Measurements from ENCODE around the gene UPB1.

UPB1 gene

GRCh38 chr22:24494528-24495364 lies at the start of gene UPB1:
Gene UPB1, plus strand, starts transcription at chr22:24495332. Its CDS starts 72 bp downstream, at chr22:24495404.
- no peak for DNase-seq

- peak; percentile 20 for DNase-seq
These were observed 49.5 kb upstream of the UPB1 start for GRCh38 chr22:24445481-24446259.

GRCh38 chr22:24446260-24446611 lies 48.9 kb upstream of the UPB1 start:
- DNase-seq, result no peak

DNA sequence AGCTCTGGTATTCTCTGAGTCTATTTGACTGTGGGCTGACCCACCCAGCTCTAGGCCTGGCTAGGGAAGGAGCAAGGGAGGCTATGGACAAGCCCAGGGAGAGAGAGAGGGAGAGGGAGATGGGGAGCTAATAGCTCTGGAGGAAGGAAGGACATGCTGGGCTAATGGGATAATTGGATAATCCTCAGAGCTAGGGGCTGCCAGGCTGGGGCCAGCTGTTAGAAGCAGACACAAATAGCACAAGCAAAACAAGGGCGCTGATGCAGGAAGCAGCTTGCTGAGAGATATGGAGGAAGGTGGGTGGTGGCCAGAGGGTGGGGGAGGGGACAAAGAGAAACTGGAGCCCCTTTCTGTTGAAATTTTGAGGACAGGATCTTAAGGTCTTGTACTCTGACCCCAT lies 44.5 kb upstream of the UPB1 start:
- DNase-seq, result peak; percentile 92

DNA sequence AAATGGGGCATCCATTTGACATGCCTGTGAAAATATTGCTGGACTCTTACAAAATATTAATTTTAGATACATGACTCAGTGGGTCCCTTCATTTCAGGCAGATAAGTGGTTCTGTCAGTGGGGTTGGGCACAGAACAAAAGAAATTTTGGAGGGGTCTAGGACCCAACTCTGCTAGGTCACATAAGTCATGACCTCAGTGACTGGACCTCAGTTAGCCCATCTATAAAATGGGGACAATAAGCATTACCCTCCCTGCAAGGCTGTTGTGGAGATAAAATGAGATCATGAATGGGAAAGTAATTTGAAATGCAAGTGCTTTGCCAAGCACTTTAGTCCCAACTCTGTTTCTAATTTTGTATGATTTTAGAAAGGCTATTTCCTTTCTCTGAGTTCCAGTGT lies 44.0 kb upstream of the UPB1 start:
- no peak for DNase-seq

- no peak for DNase-seq
These were observed 41.3 kb upstream of the UPB1 start for GRCh38 chr22:24453853-24454252.

DNA sequence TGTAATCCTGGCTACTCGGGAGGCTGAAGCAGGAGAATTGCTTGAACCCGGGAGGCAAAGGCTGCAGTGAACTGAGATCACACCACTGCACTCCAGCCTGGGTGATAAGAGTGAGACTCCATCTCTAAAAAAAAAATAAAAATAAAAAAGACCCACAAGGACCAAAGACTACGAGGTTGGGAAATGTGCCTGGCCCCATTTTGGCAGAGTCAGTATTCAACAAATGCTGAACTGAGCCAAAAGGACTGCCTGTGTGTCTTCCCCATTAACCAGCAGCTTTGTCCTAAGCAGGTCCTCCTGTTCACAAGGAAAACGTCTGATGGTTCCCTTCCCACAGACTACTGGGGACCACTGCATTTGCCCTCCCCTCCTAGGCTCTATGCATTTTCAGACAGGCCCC lies 40.1 kb upstream of the UPB1 start:
- no peak for DNase-seq

GRCh38 chr22:24455751-24456426 lies 39.2 kb upstream of the UPB1 start:
- no peak for DNase-seq

- no peak for DNase-seq
These were observed 37.2 kb upstream of the UPB1 start for GRCh38 chr22:24457894-24458420.

GRCh38 chr22:24459911-24460310 lies 35.2 kb upstream of the UPB1 start:
- DNase-seq, result no peak

DNA sequence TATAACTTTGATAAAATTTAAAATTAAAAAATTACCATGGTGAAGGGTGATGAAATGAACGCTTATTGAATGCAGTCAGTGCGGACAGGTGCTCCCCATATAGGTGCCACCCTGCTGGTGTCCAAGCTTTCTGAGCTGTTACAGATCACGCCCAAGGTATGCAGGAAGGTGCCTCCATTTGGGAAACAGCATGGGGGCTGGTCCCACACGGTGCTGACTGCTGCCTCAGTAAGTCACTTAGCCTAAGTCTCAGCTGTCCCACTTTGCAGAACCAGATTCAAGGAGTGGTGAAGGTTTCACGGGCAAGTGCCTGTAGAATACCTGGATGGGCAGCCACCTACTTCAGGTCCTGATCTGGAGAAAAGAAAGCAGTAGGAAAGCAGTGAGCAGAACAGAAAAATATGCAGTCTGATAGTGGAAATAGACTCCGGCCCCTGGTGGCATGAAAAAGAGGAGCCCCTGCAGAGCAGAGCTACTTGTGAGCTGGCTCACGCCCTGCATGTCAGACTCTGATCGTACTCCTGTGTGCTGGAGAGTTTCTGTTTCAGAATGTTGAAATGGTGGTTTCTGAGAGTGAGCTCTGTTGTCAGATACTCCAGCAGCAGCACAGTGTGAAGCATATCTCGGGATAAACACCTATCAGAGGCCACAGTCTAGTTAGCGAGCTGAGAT lies 34.6 kb upstream of the UPB1 start:
- no peak for DNase-seq

DNA sequence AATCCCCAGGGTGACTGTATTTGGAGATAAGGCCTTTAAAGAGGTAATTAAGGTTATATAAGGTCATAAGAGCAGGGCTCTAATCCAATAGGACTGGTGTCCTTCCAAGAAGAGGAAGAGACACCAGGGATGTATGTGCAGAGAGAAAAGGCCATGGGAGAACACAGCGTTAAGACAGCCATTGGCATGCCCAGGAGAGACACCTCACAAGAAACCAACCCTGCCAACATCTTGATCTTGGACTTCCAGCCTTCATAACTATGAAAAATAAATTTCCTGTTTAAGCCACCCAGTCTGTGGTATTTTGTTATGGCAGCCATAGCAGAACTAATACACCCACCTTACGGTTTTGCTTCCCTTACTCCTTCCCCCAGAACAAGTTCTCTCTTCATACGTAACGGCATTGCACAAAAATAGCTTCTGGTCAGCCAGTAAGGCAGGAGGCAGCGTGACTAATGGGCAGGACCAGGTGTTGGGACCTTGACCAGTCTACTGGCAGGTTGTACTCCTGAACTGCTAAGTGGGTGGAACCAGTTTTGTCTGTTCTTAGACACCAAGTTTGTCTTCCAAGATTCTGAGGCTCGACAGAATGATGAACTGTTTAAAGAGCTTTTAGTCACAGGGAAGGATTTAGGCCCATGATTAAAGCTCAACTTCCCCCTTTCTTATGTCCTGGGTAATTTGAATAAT lies 31.9 kb upstream of the UPB1 start:
- no peak for DNase-seq

- DNase-seq, result no peak
These were observed 29.6 kb upstream of the UPB1 start for GRCh38 chr22:24465566-24465965.

DNA sequence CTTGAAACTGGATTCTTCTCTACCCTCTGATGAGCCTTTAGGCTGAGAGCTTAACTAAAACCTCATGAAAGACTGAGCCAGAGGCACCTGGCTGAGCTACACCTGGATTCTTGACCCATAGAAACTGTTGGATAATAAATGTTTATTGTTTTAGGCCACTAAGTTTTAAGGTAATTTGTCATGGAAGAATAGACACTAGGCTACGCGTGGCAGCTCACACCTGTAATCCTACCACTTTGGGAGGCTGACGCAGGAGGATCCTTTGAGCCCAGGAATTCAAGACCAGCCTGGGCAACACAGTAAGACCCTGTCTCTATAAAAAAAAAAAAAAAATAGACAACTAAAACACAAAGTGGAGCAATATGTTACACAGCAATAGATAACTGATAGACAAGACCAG lies 29.2 kb upstream of the UPB1 start:
- DNase-seq, result no peak

GRCh38 chr22:24466716-24467328 lies 28.3 kb upstream of the UPB1 start:
- peak; percentile 5 for DNase-seq

DNA sequence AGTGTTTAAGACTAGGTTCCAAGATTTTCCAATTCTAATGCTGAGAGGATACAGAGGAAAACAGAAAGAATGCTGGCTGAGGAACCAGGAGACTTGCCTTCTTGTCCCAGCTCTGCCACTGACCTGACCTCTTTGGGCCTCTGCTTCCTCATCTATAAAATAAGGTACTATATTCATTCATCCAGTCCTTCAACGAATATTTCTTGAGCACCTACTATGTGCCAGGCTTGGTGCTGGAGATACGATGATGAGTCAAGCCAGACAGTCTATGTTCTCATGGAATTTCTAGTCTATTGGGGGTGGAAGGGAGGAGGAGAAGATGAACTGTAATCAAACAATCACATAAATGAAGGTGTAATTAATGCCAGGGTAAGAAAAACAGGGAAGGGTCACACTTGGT lies 27.8 kb upstream of the UPB1 start:
- DNase-seq, result no peak

- no peak for DNase-seq
These were observed 23.6 kb upstream of the UPB1 start for GRCh38 chr22:24471570-24471969.

- no peak for DNase-seq
These were observed 21.8 kb upstream of the UPB1 start for GRCh38 chr22:24473284-24473683.

- DNase-seq, result no peak
These were observed 20.9 kb upstream of the UPB1 start for GRCh38 chr22:24474221-24474620.

- no peak for DNase-seq
These were observed 20.4 kb upstream of the UPB1 start for GRCh38 chr22:24474649-24475255.

GRCh38 chr22:24481641-24482040 lies 13.5 kb upstream of the UPB1 start:
- no peak for DNase-seq

Measured in NCI-H146 (cell line).